Amniotic stem cell (primary cell): ENCODE data around the gene OBI1.

Experiments
- DNase-seq: peaks from one replicate; lab custom pipeline; 2025; lab: John Stamatoyannopoulos, UW

Gene OBI1

GRCh38 chr13:78602561-78603239, 56.3 kb downstream of the OBI1 start:
- no peak for DNase-seq

- DNase-seq, result no peak
These were observed 56.9 kb downstream of the OBI1 start for GRCh38 chr13:78601874-78602560.

GRCh38 chr13:78601124-78601873, 57.7 kb downstream of the OBI1 start:
- DNase-seq, result no peak

- DNase-seq, result no peak
These were observed 58.6 kb downstream of the OBI1 start for GRCh38 chr13:78600280-78600883.

GRCh38 chr13:78599645-78600279, 59.2 kb downstream of the OBI1 start:
- DNase-seq, result no peak

GRCh38 chr13:78598966-78599644, 59.9 kb downstream of the OBI1 start:
- no peak for DNase-seq

- no peak for DNase-seq
These were observed 60.7 kb downstream of the OBI1 start for GRCh38 chr13:78598116-78598781.

- no peak for DNase-seq
These were observed 61.4 kb downstream of the OBI1 start for GRCh38 chr13:78597602-78597932.

GRCh38 chr13:78596736-78597601, 62.0 kb downstream of the OBI1 start:
- no peak for DNase-seq

- DNase-seq, result no peak
These were observed 62.6 kb downstream of the OBI1 start for GRCh38 chr13:78596399-78596735.

- DNase-seq, result no peak
These were observed 63.2 kb downstream of the OBI1 start for GRCh38 chr13:78595495-78596398.

- no peak for DNase-seq
These were observed 64.4 kb downstream of the OBI1 start for GRCh38 chr13:78594456-78594975.

- DNase-seq, result no peak
These were observed 65.1 kb downstream of the OBI1 start for GRCh38 chr13:78593652-78594455.

- DNase-seq, result no peak
These were observed 65.8 kb downstream of the OBI1 start for GRCh38 chr13:78593129-78593528.

- no peak for DNase-seq
These were observed 66.4 kb downstream of the OBI1 start for GRCh38 chr13:78592584-78592983.

GRCh38 chr13:78589206-78589605, 69.7 kb downstream of the OBI1 start:
- no peak for DNase-seq

GRCh38 chr13:78587395-78587794, 71.6 kb downstream of the OBI1 start:
- DNase-seq, result no peak

- DNase-seq, result no peak
These were observed 72.2 kb downstream of the OBI1 start for GRCh38 chr13:78586706-78587105.
